ENCODE results near the gene YIPF6.
A peak's percentile ranks its signal among the peaks of the same experiment; 100 is the strongest.

YIPF6 gene, protein sequence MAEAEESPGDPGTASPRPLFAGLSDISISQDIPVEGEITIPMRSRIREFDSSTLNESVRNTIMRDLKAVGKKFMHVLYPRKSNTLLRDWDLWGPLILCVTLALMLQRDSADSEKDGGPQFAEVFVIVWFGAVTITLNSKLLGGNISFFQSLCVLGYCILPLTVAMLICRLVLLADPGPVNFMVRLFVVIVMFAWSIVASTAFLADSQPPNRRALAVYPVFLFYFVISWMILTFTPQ

DNA sequence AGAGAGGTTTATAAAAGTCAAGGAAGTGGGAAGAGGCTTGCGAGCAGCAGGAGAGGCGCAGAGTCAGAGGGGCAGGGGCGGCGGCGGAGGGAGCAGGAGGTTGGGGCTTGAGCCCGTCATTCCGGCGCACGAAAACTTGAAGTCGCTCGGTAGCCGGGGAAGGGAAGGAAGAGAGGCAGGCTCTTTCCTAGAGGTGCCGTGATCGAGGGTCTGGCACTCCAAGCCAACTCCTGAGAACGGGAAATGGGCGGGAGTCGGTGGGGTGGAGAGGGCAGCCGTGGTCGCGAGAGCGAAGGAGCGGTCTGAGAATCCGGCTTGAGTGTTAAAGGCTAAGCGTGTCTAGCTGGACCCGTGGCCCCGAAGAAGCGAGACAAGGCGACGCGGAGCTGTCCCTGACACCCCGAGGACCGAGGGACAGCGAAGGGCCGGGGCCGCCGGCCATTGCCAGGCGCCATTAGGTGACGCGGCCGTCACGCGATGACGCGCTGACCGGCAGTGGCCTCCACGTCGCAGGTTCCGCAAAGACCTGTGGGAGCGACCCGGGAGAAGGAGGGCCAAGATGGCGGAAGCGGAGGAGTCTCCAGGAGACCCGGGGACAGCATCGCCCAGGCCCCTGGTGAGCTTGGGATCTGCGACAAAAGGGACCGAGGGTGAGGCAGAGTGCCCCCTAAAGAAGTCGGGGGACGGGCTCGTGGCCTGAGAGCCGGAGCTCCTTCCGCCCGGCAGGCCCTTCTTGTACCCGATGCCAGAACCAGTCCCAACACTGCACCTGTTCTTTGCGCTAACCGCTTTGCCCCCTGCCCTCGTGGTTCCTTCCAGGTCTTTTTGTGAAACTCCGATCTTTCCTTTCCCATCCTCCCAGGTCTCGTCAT lies at the start of gene YIPF6:
TSS of gene YIPF6 (plus strand) at position 544 of the 872 bp plus-strand sequence. CDS start at position 560, 16 bp downstream.
- TF ChIP-seq, protein P1, sequence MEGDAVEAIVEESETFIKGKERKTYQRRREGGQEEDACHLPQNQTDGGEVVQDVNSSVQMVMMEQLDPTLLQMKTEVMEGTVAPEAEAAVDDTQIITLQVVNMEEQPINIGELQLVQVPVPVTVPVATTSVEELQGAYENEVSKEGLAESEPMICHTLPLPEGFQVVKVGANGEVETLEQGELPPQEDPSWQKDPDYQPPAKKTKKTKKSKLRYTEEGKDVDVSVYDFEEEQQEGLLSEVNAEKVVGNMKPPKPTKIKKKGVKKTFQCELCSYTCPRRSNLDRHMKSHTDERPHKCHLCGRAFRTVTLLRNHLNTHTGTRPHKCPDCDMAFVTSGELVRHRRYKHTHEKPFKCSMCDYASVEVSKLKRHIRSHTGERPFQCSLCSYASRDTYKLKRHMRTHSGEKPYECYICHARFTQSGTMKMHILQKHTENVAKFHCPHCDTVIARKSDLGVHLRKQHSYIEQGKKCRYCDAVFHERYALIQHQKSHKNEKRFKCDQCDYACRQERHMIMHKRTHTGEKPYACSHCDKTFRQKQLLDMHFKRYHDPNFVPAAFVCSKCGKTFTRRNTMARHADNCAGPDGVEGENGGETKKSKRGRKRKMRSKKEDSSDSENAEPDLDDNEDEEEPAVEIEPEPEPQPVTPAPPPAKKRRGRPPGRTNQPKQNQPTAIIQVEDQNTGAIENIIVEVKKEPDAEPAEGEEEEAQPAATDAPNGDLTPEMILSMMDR (IDR thresholded peaks at IDR 0.05; ENCODE audit: extremely low read depth, insufficient read depth, missing control alignments) = no peak
- in situ Hi-C loops (cut with MboI; ENCODE audit: low pct_unique_long_range_greater_than_20kb, low sequenced_read_pairs, unreplicated experiment) = no loop called here
- peak; percentile 73 for DNase-seq (ENCODE audit: low spot score)

DNA sequence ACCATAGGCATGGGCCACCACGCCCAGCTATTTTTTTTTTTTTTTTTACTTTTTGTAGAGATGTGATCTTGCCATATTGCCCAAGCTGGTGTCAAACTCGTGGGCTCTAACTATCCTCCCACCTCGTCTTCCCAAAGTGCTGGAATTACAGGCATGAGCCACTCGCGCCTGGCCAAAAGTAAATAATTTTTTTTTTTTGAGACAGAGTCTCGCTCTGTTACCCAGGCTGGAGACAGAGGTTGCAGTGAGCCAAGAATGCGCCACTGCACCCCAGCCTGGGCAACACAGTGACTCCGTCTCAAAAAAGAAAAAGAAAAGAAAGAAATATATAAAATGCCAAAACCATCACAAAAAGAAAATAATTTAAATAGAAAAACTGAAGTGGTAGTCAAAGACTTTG lies 47.1 kb upstream of the YIPF6 start:
- in situ Hi-C loops (cut with MboI; ENCODE audit: low pct_unique_long_range_greater_than_20kb, low sequenced_read_pairs, unreplicated experiment) = no loop called here
- TF ChIP-seq, protein P1 (IDR thresholded peaks at IDR 0.05; ENCODE audit: extremely low read depth, insufficient read depth, missing control alignments) = no peak
- DNase-seq (ENCODE audit: low spot score) = no peak

DNA sequence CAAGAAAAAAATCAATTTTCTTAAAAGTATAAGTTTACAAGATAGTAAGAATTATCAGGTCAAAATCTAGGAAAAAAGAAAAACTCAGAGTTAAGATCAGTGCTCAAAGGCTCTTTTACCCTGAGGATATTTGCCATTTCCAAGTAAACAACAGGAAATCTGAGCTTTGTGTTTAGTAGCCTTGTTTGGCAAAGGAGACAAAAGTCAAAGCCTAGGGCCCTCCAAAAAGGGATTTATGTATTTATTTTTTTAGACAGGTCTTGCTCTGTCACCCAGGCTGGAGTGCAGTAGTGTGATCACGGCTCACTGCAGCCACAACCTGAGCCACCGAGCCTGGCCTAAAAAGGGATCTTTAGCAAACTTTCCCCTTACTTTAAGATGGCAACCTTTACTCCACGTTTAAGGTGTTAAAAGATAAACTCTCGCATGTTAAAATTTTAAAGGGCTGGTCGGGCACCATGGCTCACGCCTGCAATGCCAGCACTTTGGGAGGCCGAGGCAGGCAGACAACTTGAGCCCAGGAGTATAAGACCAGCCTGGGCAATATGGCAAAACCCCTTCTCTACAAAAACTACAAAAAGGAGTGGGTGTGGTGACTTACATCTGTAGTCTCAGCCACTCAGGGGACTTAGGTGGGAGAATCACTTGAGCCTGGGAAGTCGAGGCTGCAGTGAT lies 44.2 kb upstream of the YIPF6 start:
- in situ Hi-C loops (cut with MboI; ENCODE audit: low pct_unique_long_range_greater_than_20kb, low sequenced_read_pairs, unreplicated experiment) = no loop called here
- TF ChIP-seq, protein P1 (IDR thresholded peaks at IDR 0.05; ENCODE audit: extremely low read depth, insufficient read depth, missing control alignments) = no peak
- DNase-seq (ENCODE audit: low spot score) = no peak

DNA sequence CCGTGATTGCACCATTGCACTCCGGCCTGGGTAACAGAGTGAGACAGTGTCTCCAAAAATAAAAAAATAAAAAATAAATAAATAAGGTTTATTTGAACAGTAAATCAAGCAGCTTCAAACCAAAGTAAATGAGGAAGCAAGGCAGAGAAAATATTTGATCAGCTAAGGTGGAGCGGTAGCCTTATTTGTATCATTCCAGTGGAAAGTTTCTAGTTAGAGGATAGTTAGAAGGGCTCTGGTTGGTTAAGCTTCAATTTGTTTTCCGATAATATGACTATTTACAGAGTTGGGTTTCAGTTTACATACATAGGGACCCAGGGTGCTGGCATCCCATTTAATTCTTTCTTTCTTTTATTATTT lies 43.7 kb upstream of the YIPF6 start:
- in situ Hi-C loops (cut with MboI; ENCODE audit: low pct_unique_long_range_greater_than_20kb, low sequenced_read_pairs, unreplicated experiment) = no loop called here
- no peak for DNase-seq (ENCODE audit: low spot score)
- TF ChIP-seq, protein P1 (IDR thresholded peaks at IDR 0.05; ENCODE audit: extremely low read depth, insufficient read depth, missing control alignments) = no peak

DNA sequence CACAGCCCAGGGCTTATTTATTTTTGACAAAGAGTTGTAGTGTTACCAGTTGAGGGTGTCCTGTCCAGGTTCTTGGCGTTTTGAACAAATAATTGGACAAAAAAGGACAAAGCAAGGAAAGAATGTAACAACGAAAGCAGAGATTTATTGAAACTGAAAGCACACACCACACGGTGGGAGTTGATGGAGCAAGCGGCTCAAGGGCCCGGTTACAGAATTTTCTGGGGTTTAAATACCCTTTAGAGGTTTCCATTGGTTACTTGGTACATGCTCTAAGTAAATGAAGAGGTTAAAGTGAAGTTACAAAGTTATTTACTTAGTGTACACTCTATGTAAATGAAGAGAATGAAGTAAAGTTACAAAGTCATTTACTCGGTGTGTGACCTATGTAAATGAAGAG lies 37.8 kb upstream of the YIPF6 start:
- no peak for DNase-seq (ENCODE audit: low spot score)
- in situ Hi-C loops (cut with MboI; ENCODE audit: low pct_unique_long_range_greater_than_20kb, low sequenced_read_pairs, unreplicated experiment) = no loop called here

DNA sequence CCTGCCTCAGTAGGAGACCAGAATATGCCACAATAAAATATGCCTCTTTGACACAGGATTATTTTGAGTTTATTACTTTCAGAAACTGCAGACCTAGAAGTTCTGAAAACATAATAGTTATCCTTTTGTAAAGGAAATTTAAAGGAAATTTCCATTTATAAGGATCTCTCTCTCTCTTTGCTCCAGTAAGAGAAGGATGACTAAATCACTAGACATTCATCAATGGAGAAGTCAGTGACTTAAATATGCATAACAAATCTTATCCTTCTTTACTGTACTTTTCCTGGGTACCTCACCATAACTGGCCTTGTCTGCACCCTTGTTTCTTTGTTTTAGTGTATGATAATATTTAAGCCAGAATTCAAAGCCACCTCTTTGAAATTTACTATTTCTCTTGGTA lies 37.3 kb upstream of the YIPF6 start:
- no peak for DNase-seq (ENCODE audit: low spot score)
- TF ChIP-seq, protein P1 (IDR thresholded peaks at IDR 0.05; ENCODE audit: extremely low read depth, insufficient read depth, missing control alignments) = no peak
- in situ Hi-C loops (cut with MboI; ENCODE audit: low pct_unique_long_range_greater_than_20kb, low sequenced_read_pairs, unreplicated experiment) = no loop called here

More for the DNA sequence above, 37.8 kb upstream of the YIPF6 start:
- TF ChIP-seq, protein P1 (IDR thresholded peaks at IDR 0.05; ENCODE audit: extremely low read depth, insufficient read depth, missing control alignments) = no peak

All from GM13977 (cell line).